K562 (cell line): ENCODE data around the gene NANOG. TPM values are rescaled to one million over a fixed set of nuclear protein-coding genes. Genes with fewer than 3 reads are reported as not detected.

Source experiments
- ATAC-seq: fragments of 200-7000 bp; cut with Tn5 transposase; 3 replicates; pipeline ENCODE4 v1.9.1; 2020; ENCODE audit warnings: moderate library complexity
- BruUV-seq: library from RNA; stranded (reverse); fragments of 400-500 nt; replicated peaks from 2 replicates; lab custom pipeline; 2021; lab: Mats Ljungman, UMichigan
- CTCF ChIA-PET: fragments of 300-600 bp; formaldehyde crosslinking; extraction: SDS; loops from one replicate; lab custom pipeline; 2021; ENCODE audit warnings: low intra/inter-chr PET ratio; lab: Yijun Ruan, JAX
- POLR2A ChIA-PET: fragments of 300-600, 350-650 bp; sonication (Branson Sonifier 250); formaldehyde crosslinking; extraction: SDS; loops from one replicate; lab custom pipeline; 2021; ENCODE audit warnings: antibody characterized with exemption, inconsistent platforms; lab: Yijun Ruan, JAX
- DNase-seq, 4 experiments: peaks; one replicate each; pipeline versions ENCODE4 v3.0.0 to v3.0.0-alpha.2; 2011 to 2018; ENCODE audit warnings: low spot score in 3 of 4, mixed read lengths in 3 of 4; ENCODE audit errors: extremely low read depth in 1 of 4
- FAIRE-seq: peaks from 2 replicates; lab custom pipeline; 2011; peaks lifted over from hg19 to GRCh38; lab: Jason Lieb, UNC
- H2AFZ ChIP-seq: 2 replicates; pipeline ENCODE4 v1.6.0; 2011; ENCODE audit warnings: low read depth, low read length, control low read depth, inconsistent platforms
- H3K27ac ChIP-seq: fragments of 200-600 bp; 3 replicates; pipeline ENCODE4 v1.8.0; 2011; ENCODE audit warnings: low read depth, mild to moderate bottlenecking, control low read depth, inconsistent platforms, low read length, moderate library complexity, mixed read lengths; ENCODE audit errors: extremely low read depth
- H3K27me3 ChIP-seq, 2 experiments: fragments of 300-600 bp in 1 of 2; 2 replicates in 1 of 2; 3 replicates in 1 of 2; pipeline versions ENCODE4 v1.6.0 to v1.8.0; 2011; ENCODE audit warnings: inconsistent platforms in 2 of 2, low read length in 2 of 2, mild to moderate bottlenecking in 1 of 2, mixed read lengths in 1 of 2, moderate library complexity in 1 of 2; ENCODE audit not compliant: control insufficient read depth in 2 of 2, insufficient read depth in 2 of 2
- H3K36me3 ChIP-seq: fragments of 300-600 bp; 3 replicates; pipeline ENCODE4 v1.8.0; 2011; ENCODE audit warnings: mild to moderate bottlenecking, low read length, inconsistent platforms; ENCODE audit not compliant: control insufficient read depth, insufficient read depth
- H3K4me1 ChIP-seq, 2 experiments: fragments of 200-600 bp in 1 of 2; replicated peaks in 1 of 2; 2 replicates in 1 of 2; 3 replicates in 1 of 2; pipeline versions ENCODE4 v1.5.1 to v1.8.0; 2011; ENCODE audit warnings: inconsistent platforms in 2 of 2, low read length in 2 of 2, mild to moderate bottlenecking in 1 of 2, mixed read lengths in 1 of 2, moderate library complexity in 1 of 2; ENCODE audit not compliant: control insufficient read depth in 2 of 2, insufficient read depth in 2 of 2
- H3K4me2 ChIP-seq: 2 replicates; pipeline ENCODE4 v1.6.1; 2011; ENCODE audit warnings: low read length, control low read depth, inconsistent platforms, mixed read lengths; ENCODE audit not compliant: insufficient read depth
- H3K4me3 ChIP-seq: fragments of 200-600 bp; sonication (generic), shearing (Covaris generic); 2 replicates; pipeline ENCODE4 v1.5.1; 2016; ENCODE audit warnings: control low read depth, inconsistent platforms
- H3K79me2 ChIP-seq: fragments of 200-600 bp; 3 replicates; pipeline ENCODE4 v1.8.0; 2011; ENCODE audit warnings: low read length, inconsistent platforms; ENCODE audit not compliant: control insufficient read depth, insufficient read depth
- H3K9ac ChIP-seq, 2 experiments: 2 replicates each; pipeline versions ENCODE4 v1.6.0 to v1.6.1; 2011; ENCODE audit warnings: low read depth in 2 of 2, low read length in 2 of 2, control low read depth in 1 of 2, inconsistent platforms in 1 of 2, mild to moderate bottlenecking in 1 of 2, mixed read lengths in 1 of 2; ENCODE audit not compliant: insufficient read depth in 1 of 2
- H3K9me1 ChIP-seq: one replicate; pipeline ENCODE4 v1.6.0; 2011; ENCODE audit warnings: inconsistent platforms, mild to moderate bottlenecking, low read length, moderate library complexity; ENCODE audit not compliant: control insufficient read depth, insufficient read depth
- H3K9me3 ChIP-seq: replicated peaks from 2 replicates; pipeline ENCODE4 v1.5.1; 2011; ENCODE audit warnings: low read depth, low read length, inconsistent platforms; ENCODE audit not compliant: control insufficient read depth, insufficient read depth
- H4K20me1 ChIP-seq: replicated peaks from 2 replicates; pipeline ENCODE4 v1.6.1; 2011; ENCODE audit warnings: low read length, inconsistent platforms, mixed read lengths; ENCODE audit not compliant: control insufficient read depth, insufficient read depth
- BRD9 ChIP-seq: fragments of 450-650 bp; IDR thresholded peaks from 2 replicates; pipeline ENCODE4 v1.6.1; 2018; ENCODE audit warnings: low read depth; ENCODE audit not compliant: partially characterized antibody
- FIP1L1 ChIP-seq: fragments of 200-400 bp; formaldehyde crosslinking; IDR thresholded peaks from 2 replicates; pipeline ENCODE4 v1.6.1; 2018; ENCODE audit warnings: mild to moderate bottlenecking, low read depth, low read length; ENCODE audit not compliant: poor library complexity, severe bottlenecking
- HDGF ChIP-seq: fragments of 450-650 bp; IDR thresholded peaks from 2 replicates; pipeline ENCODE4 v1.6.1; 2016
- HEY1 ChIP-seq: fragments of 250-450 bp; sonication (Bioruptor Pico); IDR thresholded peaks from 2 replicates; pipeline ENCODE4 v1.5.0; 2020; ENCODE audit warnings: mild to moderate bottlenecking, moderate library complexity, borderline replicate concordance
- MCM5 ChIP-seq: fragments of 450-650 bp; IDR thresholded peaks from 2 replicates; pipeline ENCODE4 v1.6.1; 2016; ENCODE audit warnings: low read depth
- SMAD2 ChIP-seq: fragments of 150-350 bp; IDR thresholded peaks from 2 replicates; pipeline ENCODE4 v1.6.1; 2014; ENCODE audit warnings: low read depth, mild to moderate bottlenecking, low read length
- TAF9B ChIP-seq: fragments of 450-650 bp; IDR thresholded peaks from 2 replicates; pipeline ENCODE4 v1.6.1; 2018; ENCODE audit warnings: mild to moderate bottlenecking; ENCODE audit not compliant: partially characterized antibody
- TCF3 ChIP-seq: sonication (generic); formaldehyde crosslinking; IDR thresholded peaks from 2 replicates; pipeline ENCODE4 v1.4.0; 2020; ENCODE audit warnings: mild to moderate bottlenecking, missing genetic modification reagents
- ZNF197 ChIP-seq: fragments of 200-800 bp; sonication (Bioruptor generic); IDR thresholded peaks from 2 replicates; pipeline ENCODE4 v1.6.1; 2016; ENCODE audit warnings: low read depth, missing genetic modification characterization, missing compliant biosample characterization
- WGBS: fragments of 100-300 bp; shearing (Covaris generic); methylation state at CpG from one replicate; pipeline ENCODE4 v1.1.6; 2016; ENCODE audit warnings: low coverage, mixed read lengths; ENCODE audit not compliant: insufficient coverage; ENCODE audit errors: missing lambda C conversion rate; 5-methylcytosine and 5-hydroxymethylcytosine counted together
- in situ Hi-C: fragments of 300-500 bp; cut with MboI; formaldehyde crosslinking; loops from 4 replicates; pipeline ENCODE4 v1.15.0; 2018; ENCODE audit warnings: inconsistent platforms, mixed read lengths
- intact Hi-C: fragments of 100-400 bp; cut with micrococcal nuclease; formaldehyde crosslinking; loops from 2 replicates; pipeline ENCODE4 v1.14.2; 2022
- polyA plus RNA-seq, 8 experiments: library from polyadenylated mRNA; depleted of rRNA in 4 of 8; stranded (reverse) in 5 of 8; unstranded in 3 of 8; fragments of >200 nt; fragmentation: Nextera tagmentation in 2 of 8; fragmentation: Illumina TruSeq in 1 of 8; extraction: Ambion mirVana in 2 of 8; extraction: Trizol in 1 of 8; gene quantifications; 2 replicates each; pipeline versions ENCODE4 v1.2.1 to v1.2.3, GENCODE V29; 2011 to 2014; ENCODE audit warnings: inconsistent platforms in 1 of 8, missing spikeins in 1 of 8
- total RNA-seq, 7 experiments: library from RNA; depleted of rRNA in 6 of 7; stranded (reverse); fragments of >200 nt in 6 of 7; fragmentation: Illumina TruSeq in 2 of 7; extraction: Trizol in 2 of 7; gene quantifications; 2 replicates each; pipeline versions ENCODE4 v1.2.1 to v1.2.3, GENCODE V29; 2011 to 2021; ENCODE audit warnings: low replicate concordance in 1 of 7

NANOG gene
- total and polyA plus RNA-seq, 9 of the 15 experiments (the other 6 are each of a cell fraction or from before 2014, with no cell fraction given) = 0.04 TPM; not detected in 8

DNA sequence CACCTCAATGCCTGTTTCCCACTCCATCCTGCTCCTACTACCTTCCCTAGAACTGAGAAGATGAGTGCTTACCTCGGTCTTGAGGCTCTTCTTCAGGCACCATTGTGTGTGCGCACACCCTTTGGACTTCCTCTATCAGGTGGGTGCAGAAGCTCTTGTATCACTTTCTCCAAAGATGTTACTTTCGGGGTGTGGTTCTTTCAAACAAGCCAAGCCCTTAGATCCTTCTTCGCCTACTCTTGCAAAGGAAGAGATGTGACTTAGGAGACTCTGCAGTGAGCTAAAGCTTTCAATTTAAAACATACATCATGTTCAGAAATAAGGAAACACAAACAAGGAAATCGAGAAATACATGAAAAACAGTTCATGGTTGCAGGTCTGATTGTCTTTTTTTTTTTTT, 42.0 kb upstream of the NANOG start, which contains the start of gene CLEC4C:
TSS of gene CLEC4C (minus strand) at position 130 of the 400 bp plus-strand sequence. CDS start at position 103, 27 bp downstream.
- POLR2A ChIA-PET = no interaction called here
- in situ Hi-C loops (no loop called here), intact Hi-C loops (no loop called here)
- FAIRE-seq = no peak
- no peak for ATAC-seq
- Histone ChIP-seq H3K4me3 (no peak within 1 kb of the TSS), H3K4me1 (no peaks in the 10 kb centered on the region; a peak in 1 of 5 replicates), H4K20me1 (no peaks in the 10 kb centered on the region), H3K9ac (no peak within 1 kb of the TSS), H2AFZ (no peak within 1 kb of the TSS), H3K36me3 (no peaks in the 10 kb centered on the region), H3K27ac (no peak within 1 kb of the TSS), H3K9me1 (no peaks in the 10 kb centered on the region), H3K27me3 (0 out of 5 replicates have a peak, but pooled peaks cover 0 to 4% of the 10 kb centered on the region in 2 experiments), H3K4me2 (no peak within 1 kb of the TSS), H3K9me3 (no peaks in the 10 kb centered on the region), H3K79me2 (no peaks in the 10 kb centered on the region)
- 14% methylated on average over 4 of the region's 5 CpGs for WGBS
- CTCF ChIA-PET = no interaction called here
- no peak for DNase-seq
- TF ChIP-seq BRD9 (no peak), TCF3 (CRISPR knock-in tag) (no peak), SMAD2 (no peak), MCM5 (no peak), TAF9B (no peak), HDGF (no peak), ZNF197 (no peak), HEY1 (CRISPR knock-in tag) (no peak), FIP1L1 (no peak)
- no TSS peak for BruUV-seq
